DOHH2 (cell line): ENCODE data around the gene PGGHG.

Source experiments
- H3F3A ChIP-seq: fragments of 200-600 bp; sonication (generic), shearing (Covaris generic); 2 replicates; pipeline ENCODE4 v1.6.0; 2016; ENCODE audit warnings: antibody characterized with exemption, mild to moderate bottlenecking; ENCODE audit not compliant: control insufficient read depth, insufficient read depth
- H3K27ac ChIP-seq: fragments of 200-600 bp; sonication (generic); 2 replicates; pipeline ENCODE4 v1.5.1; 2014; ENCODE audit warnings: low read depth, mild to moderate bottlenecking, low read length, moderate library complexity
- H3K27me3 ChIP-seq: fragments of 200-600 bp; sonication (generic); 2 replicates; pipeline ENCODE4 v1.6.1; 2014; ENCODE audit warnings: mild to moderate bottlenecking, low read length, mixed read lengths; ENCODE audit not compliant: control insufficient read depth
- H3K36me3 ChIP-seq: fragments of 200-600 bp; sonication (generic); 2 replicates; pipeline ENCODE4 v1.6.1; 2014; ENCODE audit warnings: mild to moderate bottlenecking, low read length, moderate library complexity, mixed read lengths; ENCODE audit not compliant: control insufficient read depth
- H3K4me1 ChIP-seq: fragments of 200-600 bp; sonication (generic); 2 replicates; pipeline ENCODE4 v1.6.1; 2014; ENCODE audit warnings: mild to moderate bottlenecking, low read length, mixed read lengths; ENCODE audit not compliant: control insufficient read depth
- H3K4me2 ChIP-seq: fragments of 200-600 bp; sonication (generic); 2 replicates; pipeline ENCODE4 v1.6.0; 2014; ENCODE audit warnings: mild to moderate bottlenecking, low read length, moderate library complexity
- H3K4me3 ChIP-seq: fragments of 200-600 bp; sonication (generic); 2 replicates; pipeline ENCODE4 v1.5.1; 2014; ENCODE audit warnings: mild to moderate bottlenecking, low read length, mixed read lengths
- H3K79me2 ChIP-seq: fragments of 200-600 bp; sonication (generic); 2 replicates; pipeline ENCODE4 v1.6.1; 2014; ENCODE audit warnings: mild to moderate bottlenecking, low read length, mixed read lengths; ENCODE audit not compliant: control insufficient read depth
- H3K9me2 ChIP-seq: fragments of 200-600 bp; sonication (generic); replicated peaks from 2 replicates; pipeline ENCODE4 v1.6.1; 2014; ENCODE audit warnings: mild to moderate bottlenecking, low read length, mixed read lengths; ENCODE audit not compliant: control insufficient read depth
- H3K9me3 ChIP-seq: fragments of 200-600 bp; sonication (generic); 2 replicates; pipeline ENCODE4 v1.6.1; 2014; ENCODE audit warnings: antibody characterized with exemption, low read length, mixed read lengths; ENCODE audit not compliant: control insufficient read depth, insufficient read depth
- H4K20me1 ChIP-seq: fragments of 200-600 bp; sonication (generic); 2 replicates; pipeline ENCODE4 v1.6.0; 2014; ENCODE audit warnings: low read depth, mild to moderate bottlenecking, antibody characterized with exemption, low read length, moderate library complexity; ENCODE audit not compliant: control insufficient read depth, insufficient read depth
- EZH2phosphoT487 ChIP-seq: fragments of 200-600 bp; sonication (generic); IDR thresholded peaks from 2 replicates; pipeline ENCODE4 v1.6.1; 2017; ENCODE audit warnings: borderline replicate concordance, mild to moderate bottlenecking, antibody characterized with exemption, low read length, moderate library complexity, mixed read lengths
- TF ChIP-seq, protein P1 (sequence below): fragments of 200-600 bp; sonication (generic); IDR thresholded peaks from one replicate; pipeline ENCODE4 v1.5.1; 2014; ENCODE audit warnings: antibody characterized with exemption, mild to moderate bottlenecking, low read depth, low read length; ENCODE audit not compliant: poor library complexity, severe bottlenecking

Gene PGGHG

DNA sequence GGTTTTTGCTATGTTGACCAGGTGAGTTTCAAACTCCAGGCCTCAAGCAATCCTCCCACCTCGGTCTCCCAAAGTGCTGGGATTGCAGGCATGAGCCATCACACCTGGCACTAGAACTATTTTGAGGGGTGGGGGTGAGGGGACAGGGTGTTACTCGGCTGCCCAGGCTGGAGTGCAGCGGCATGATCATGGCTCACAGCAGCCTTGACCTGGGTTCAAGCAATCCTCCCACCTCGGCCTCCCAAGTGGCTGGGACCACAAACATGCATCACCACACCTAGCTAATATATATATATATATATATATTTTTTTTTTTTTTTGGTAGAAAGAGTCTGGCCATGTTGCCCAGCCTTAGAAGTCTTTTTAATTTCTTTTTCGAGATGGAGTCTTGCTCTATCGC is 48.8 kb downstream of the PGGHG start:
- Histone ChIP-seq H3K4me1 (peaks cover 42% of the 10 kb centered on the region), H3K27me3 (no peaks in the 10 kb centered on the region), H3K9me3 (no peaks in the 10 kb centered on the region), H3K27ac (no peak overlapping the region), H3K36me3 (no peaks in the 10 kb centered on the region), H3K4me2 (no peak overlapping the region), H3K79me2 (no peaks in the 10 kb centered on the region), H3K4me3 (no peak overlapping the region), H3F3A (peaks cover 7% of the 10 kb centered on the region), H3K9me2 (no peaks in the 10 kb centered on the region), H4K20me1 (no peaks in the 10 kb centered on the region)
- TF ChIP-seq EZH2phosphoT487: no peak
- TF ChIP-seq, protein P1, sequence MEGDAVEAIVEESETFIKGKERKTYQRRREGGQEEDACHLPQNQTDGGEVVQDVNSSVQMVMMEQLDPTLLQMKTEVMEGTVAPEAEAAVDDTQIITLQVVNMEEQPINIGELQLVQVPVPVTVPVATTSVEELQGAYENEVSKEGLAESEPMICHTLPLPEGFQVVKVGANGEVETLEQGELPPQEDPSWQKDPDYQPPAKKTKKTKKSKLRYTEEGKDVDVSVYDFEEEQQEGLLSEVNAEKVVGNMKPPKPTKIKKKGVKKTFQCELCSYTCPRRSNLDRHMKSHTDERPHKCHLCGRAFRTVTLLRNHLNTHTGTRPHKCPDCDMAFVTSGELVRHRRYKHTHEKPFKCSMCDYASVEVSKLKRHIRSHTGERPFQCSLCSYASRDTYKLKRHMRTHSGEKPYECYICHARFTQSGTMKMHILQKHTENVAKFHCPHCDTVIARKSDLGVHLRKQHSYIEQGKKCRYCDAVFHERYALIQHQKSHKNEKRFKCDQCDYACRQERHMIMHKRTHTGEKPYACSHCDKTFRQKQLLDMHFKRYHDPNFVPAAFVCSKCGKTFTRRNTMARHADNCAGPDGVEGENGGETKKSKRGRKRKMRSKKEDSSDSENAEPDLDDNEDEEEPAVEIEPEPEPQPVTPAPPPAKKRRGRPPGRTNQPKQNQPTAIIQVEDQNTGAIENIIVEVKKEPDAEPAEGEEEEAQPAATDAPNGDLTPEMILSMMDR: no peak

DNA sequence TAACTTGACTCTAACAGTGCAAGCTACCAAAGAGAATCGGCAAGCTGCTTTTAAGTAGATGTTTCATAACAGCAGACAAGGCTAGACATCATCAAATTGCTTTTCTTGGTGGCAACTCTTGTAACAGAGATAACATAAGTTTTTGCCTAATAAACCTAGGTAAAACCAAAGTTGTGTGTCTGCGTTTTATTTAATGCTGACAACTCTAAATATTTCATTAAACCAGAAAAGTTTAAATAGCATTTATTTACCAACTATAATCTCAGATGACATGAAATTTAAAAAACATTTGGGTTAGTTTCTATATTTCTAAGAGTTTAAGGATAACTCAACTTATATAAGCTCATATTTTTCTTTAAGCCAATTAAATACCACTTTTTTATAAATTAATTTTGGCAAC is 51.0 kb downstream of the PGGHG start:
- Histone ChIP-seq H3K27me3 (no peaks in the 10 kb centered on the region), H3K27ac (0 out of 2 replicates have a peak overlapping the region, but pooled peaks have one; percentile 8)

DNA sequence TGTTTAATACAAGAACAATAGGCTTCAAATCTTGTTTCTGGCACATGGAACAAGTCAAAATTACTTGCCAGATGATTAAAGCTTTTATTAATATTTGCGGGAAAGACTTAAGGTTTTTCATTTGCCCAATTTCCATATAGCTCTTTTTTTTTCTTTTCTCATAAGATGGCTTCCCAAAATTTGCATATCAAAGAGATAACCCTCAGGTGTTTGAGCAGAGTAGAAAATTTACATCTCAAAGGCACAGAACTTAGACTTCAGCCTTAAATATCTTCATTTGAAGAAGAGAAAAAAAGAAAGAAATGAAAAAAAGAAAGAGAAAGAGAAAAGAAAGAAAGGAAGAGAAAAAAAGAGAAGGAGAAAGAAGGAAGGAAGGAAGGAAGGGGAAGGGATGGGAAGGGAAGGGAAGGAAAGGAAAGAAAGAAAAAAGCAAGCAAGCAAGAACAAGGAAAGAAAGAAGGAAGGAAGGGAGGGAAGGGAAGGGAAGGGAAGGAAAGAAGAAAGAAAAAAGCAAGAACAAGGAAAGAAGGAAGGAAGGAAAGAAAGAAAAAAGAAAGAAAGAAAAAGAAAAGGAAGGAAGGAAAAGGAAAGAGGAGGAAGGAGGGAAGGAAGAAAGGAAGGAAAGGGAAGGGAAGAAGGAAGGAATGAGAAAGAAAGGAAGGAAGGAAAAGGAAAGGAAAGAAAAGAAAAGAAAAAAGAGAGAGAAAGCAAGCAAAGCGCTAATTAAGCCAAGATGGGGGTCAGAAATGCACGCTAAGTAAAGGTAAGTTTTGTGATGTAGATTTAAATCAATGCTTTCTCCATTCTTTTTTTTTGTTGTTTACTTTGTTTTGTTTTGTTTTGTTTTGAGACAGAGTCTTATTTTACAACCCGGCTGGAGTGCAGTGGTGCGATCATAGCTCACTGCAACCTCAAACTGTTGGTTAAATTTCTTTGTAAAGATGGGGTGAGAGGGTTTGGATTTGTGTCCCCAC is 51.9 kb downstream of the PGGHG start:
- H3K4me3 ChIP-seq: peak overlapping the region; percentile 41
- H3K9me2 ChIP-seq: no peaks in the 10 kb centered on the region
- H3F3A ChIP-seq: peaks cover 7% of the 10 kb centered on the region
- no peaks in the 10 kb centered on the region for H3K36me3 ChIP-seq
- no peak for TF ChIP-seq EZH2phosphoT487
- TF ChIP-seq, protein P1: no peak
- peaks cover 34% of the 10 kb centered on the region for H3K4me1 ChIP-seq
- H3K27me3 ChIP-seq: no peaks in the 10 kb centered on the region
- H3K27ac ChIP-seq: 0 out of 2 replicates have a peak overlapping the region, but pooled peaks have one; percentile 8
- peak overlapping the region; percentile 39 for H3K4me2 ChIP-seq
- H3K9me3 ChIP-seq: no peaks in the 10 kb centered on the region
- no peaks in the 10 kb centered on the region for H3K79me2 ChIP-seq
- no peaks in the 10 kb centered on the region for H4K20me1 ChIP-seq

More for the DNA sequence above, 51.0 kb downstream of the PGGHG start:
- no peaks in the 10 kb centered on the region for H3K79me2 ChIP-seq
- no peaks in the 10 kb centered on the region for H3K9me2 ChIP-seq
- H3K36me3 ChIP-seq: no peaks in the 10 kb centered on the region
- TF ChIP-seq, protein P1: no peak
- no peak for TF ChIP-seq EZH2phosphoT487
- H3F3A ChIP-seq: peaks cover 7% of the 10 kb centered on the region
- no peak overlapping the region for H3K4me2 ChIP-seq
- peaks cover 38% of the 10 kb centered on the region for H3K4me1 ChIP-seq
- no peaks in the 10 kb centered on the region for H3K9me3 ChIP-seq
- no peak overlapping the region for H3K4me3 ChIP-seq
- H4K20me1 ChIP-seq: no peaks in the 10 kb centered on the region
